IMR-90 (cell line): ENCODE measurements around the gene LANCL1. TPM values are rescaled to one million over a fixed set of nuclear protein-coding genes. Genes with fewer than 3 reads are reported as not detected.

Experiments used
- ATAC-seq: fragments of 200-7000 bp; cut with Tn5 transposase; 2 replicates; pipeline ENCODE4 v1.9.1; 2020; ENCODE audit warnings: low read depth, mild to moderate bottlenecking, moderate library complexity
- BruUV-seq: library from RNA; stranded (reverse); fragments of 400-500 nt; replicated peaks from 2 replicates; lab custom pipeline; 2021; lab: Mats Ljungman, UMichigan
- CTCF ChIA-PET: fragments of 300-600 bp; formaldehyde crosslinking; extraction: SDS; loops from one replicate; lab custom pipeline; 2021; ENCODE audit warnings: antibody characterized with exemption; lab: Yijun Ruan, JAX
- POLR2A ChIA-PET: fragments of 300-600 bp; sonication (Branson Sonifier 250); formaldehyde crosslinking; loops from one replicate; lab custom pipeline; 2022; ENCODE audit warnings: antibody characterized with exemption; ENCODE audit not compliant: unreplicated experiment; lab: Charles Lee
- DNase-seq: peaks from one replicate; pipeline ENCODE4 v3.0.0; 2013
- H2AFZ ChIP-seq: replicated peaks from 2 replicates; pipeline ENCODE3; 2013; ENCODE audit warnings: low read length, mild to moderate bottlenecking; ENCODE audit not compliant: poor library complexity
- H2AK5ac ChIP-seq: 2 replicates; pipeline ENCODE4 v1.6.1; 2013; ENCODE audit warnings: low read depth, low read length, inconsistent platforms
- H2AK9ac ChIP-seq: replicated peaks from 2 replicates; pipeline ENCODE3; 2013; ENCODE audit warnings: mild to moderate bottlenecking, low read depth, low read length, moderate library complexity; ENCODE audit not compliant: poor library complexity
- H2BK120ac ChIP-seq: 2 replicates; pipeline ENCODE4 v1.6.1; 2013; ENCODE audit warnings: low read depth, low read length, inconsistent platforms
- H2BK15ac ChIP-seq: 3 replicates; pipeline ENCODE4 v1.6.1; 2013; ENCODE audit warnings: low read depth, low read length, inconsistent platforms
- H2BK20ac ChIP-seq: 2 replicates; pipeline ENCODE4 v1.6.1; 2013; ENCODE audit warnings: low read depth, mild to moderate bottlenecking, inconsistent platforms, low read length, moderate library complexity
- H2BK5ac ChIP-seq: 2 replicates; pipeline ENCODE4 v1.6.1; 2013; ENCODE audit warnings: mild to moderate bottlenecking, low read depth, low read length, inconsistent platforms; ENCODE audit not compliant: poor library complexity, severe bottlenecking
- H3K14ac ChIP-seq: replicated peaks from 2 replicates; pipeline ENCODE4 v1.6.1; 2013; ENCODE audit warnings: low read depth, low read length, inconsistent platforms
- H3K18ac ChIP-seq: 2 replicates; pipeline ENCODE4 v1.6.1; 2013; ENCODE audit warnings: low read depth, low read length, control low read depth
- H3K23ac ChIP-seq: 2 replicates; pipeline ENCODE4 v1.6.1; 2013; ENCODE audit warnings: low read depth, low read length, inconsistent platforms
- H3K27ac ChIP-seq: 2 replicates; pipeline ENCODE4 v1.5.1; 2013; ENCODE audit warnings: mild to moderate bottlenecking, control low read depth, low read length; ENCODE audit not compliant: insufficient read depth
- H3K27me3 ChIP-seq: 2 replicates; pipeline ENCODE4 v1.6.1; 2013; ENCODE audit warnings: low read length; ENCODE audit not compliant: control insufficient read depth, insufficient read depth
- H3K36me3 ChIP-seq: 2 replicates; pipeline ENCODE4 v1.6.1; 2013; ENCODE audit warnings: low read length, mixed read lengths; ENCODE audit not compliant: control insufficient read depth, insufficient read depth
- H3K4ac ChIP-seq: 2 replicates; pipeline ENCODE4 v1.6.1; 2013; ENCODE audit warnings: low read depth, low read length, inconsistent platforms
- H3K4me1 ChIP-seq: 2 replicates; pipeline ENCODE4 v1.6.1; 2013; ENCODE audit warnings: low read length, mixed read lengths; ENCODE audit not compliant: control insufficient read depth, insufficient read depth
- H3K4me2 ChIP-seq: 2 replicates; pipeline ENCODE4 v1.6.1; 2013; ENCODE audit warnings: low read depth, mild to moderate bottlenecking, control low read depth, low read length, moderate library complexity
- H3K4me3 ChIP-seq: 2 replicates; pipeline ENCODE4 v1.5.1; 2013; ENCODE audit warnings: low read depth, mild to moderate bottlenecking, control low read depth, low read length, moderate library complexity; ENCODE audit not compliant: insufficient read depth
- H3K56ac ChIP-seq: 2 replicates; pipeline ENCODE4 v1.6.1; 2013; ENCODE audit warnings: low read length, inconsistent platforms; ENCODE audit not compliant: insufficient read depth; ENCODE audit errors: extremely low read depth
- H3K79me1 ChIP-seq, 2 experiments: 2 replicates each; pipeline ENCODE4 v1.6.1; 2013; ENCODE audit warnings: low read length in 2 of 2, inconsistent platforms in 1 of 2, low read depth in 1 of 2
- H3K9ac ChIP-seq: 2 replicates; pipeline ENCODE4 v1.6.1; 2013; ENCODE audit warnings: low read depth, low read length, control low read depth
- H3K9me1 ChIP-seq: 2 replicates; pipeline ENCODE4 v1.6.1; 2013; ENCODE audit warnings: low read length, inconsistent platforms; ENCODE audit not compliant: insufficient read depth
- H3K9me3 ChIP-seq: 2 replicates; pipeline ENCODE4 v1.6.1; 2013; ENCODE audit warnings: low read length; ENCODE audit not compliant: control insufficient read depth, insufficient read depth
- H4K20me1 ChIP-seq: 2 replicates; pipeline ENCODE4 v1.6.1; 2013; ENCODE audit warnings: low read length, inconsistent platforms; ENCODE audit not compliant: insufficient read depth
- H4K5ac ChIP-seq: 2 replicates; pipeline ENCODE4 v1.6.1; 2013; ENCODE audit warnings: mild to moderate bottlenecking, low read depth, low read length, control low read depth
- H4K8ac ChIP-seq, 2 experiments: 2 replicates each; pipeline ENCODE4 v1.6.1; 2013; ENCODE audit warnings: low read depth in 2 of 2, low read length in 2 of 2, control low read depth in 1 of 2, inconsistent platforms in 1 of 2
- H4K91ac ChIP-seq: 2 replicates; pipeline ENCODE4 v1.6.1; 2013; ENCODE audit warnings: low read depth, low read length, inconsistent platforms; ENCODE audit not compliant: insufficient read depth
- BHLHE40 ChIP-seq: fragments of 150-350 bp; IDR thresholded peaks from 2 replicates; pipeline ENCODE4 v1.6.1; 2016; ENCODE audit warnings: mild to moderate bottlenecking, low read depth, low read length
- CHD1 ChIP-seq: IDR thresholded peaks from 2 replicates; pipeline ENCODE4 v1.6.1; 2012; ENCODE audit warnings: low read depth, low read length, improper control_type of control experiment
- FOS ChIP-seq: fragments of 150-350 bp; IDR thresholded peaks from 2 replicates; pipeline ENCODE4 v1.6.1; 2016; ENCODE audit warnings: low read depth, low read length
- USF2 ChIP-seq: fragments of 150-350 bp; IDR thresholded peaks from 2 replicates; pipeline ENCODE4 v1.6.1; 2017; ENCODE audit warnings: mild to moderate bottlenecking, antibody characterized with exemption, low read length, low read depth
- WGBS, 2 experiments: methylation state at CpG; one replicate each; pipeline versions ENCODE4 v1.1.5 to v1.1.7; 2013; ENCODE audit warnings: missing lambda C conversion rate in 2 of 2; ENCODE audit not compliant: insufficient read length in 1 of 2; ENCODE audit errors: extremely low coverage in 2 of 2; 5-methylcytosine and 5-hydroxymethylcytosine counted together
- dilution Hi-C: fragments of 300-500 bp; cut with HindIII; formaldehyde crosslinking; loops from one replicate; pipeline ENCODE4 v1.14.3; 2018; ENCODE audit warnings: low sequenced_read_pairs; ENCODE audit not compliant: unreplicated experiment
- in situ Hi-C: fragments of 300-500 bp; cut with MboI; formaldehyde crosslinking; loops from 3 replicates; pipeline ENCODE4 v1.14.3; 2019; ENCODE audit warnings: low sequenced_read_pairs, inconsistent platforms, mixed read lengths
- intact Hi-C: fragments of 100-400 bp; cut with micrococcal nuclease; formaldehyde crosslinking; loops from 2 replicates; pipeline ENCODE4 v1.10.0; 2022
- polyA plus RNA-seq, 3 experiments: library from polyadenylated mRNA; depleted of rRNA; stranded (reverse); fragments of >200 nt; gene quantifications; 2 replicates each; pipeline ENCODE4 v1.2.3, GENCODE V29; 2012; ENCODE audit warnings: low replicate concordance in 1 of 3
- total RNA-seq: library from RNA; depleted of rRNA; stranded (reverse); fragments of >200 nt; gene quantifications from 2 replicates; pipeline ENCODE4 v1.2.3, GENCODE V29; 2012

Gene LANCL1
- total and polyA plus RNA-seq, 2 of the 4 experiments (the other 2 are of a cell fraction) = 29.7 to 53.8 TPM

- in situ Hi-C loops = loop anchor here (10.0 kb wide), 1 partner anchor 418 kb away; no protein-coding TSS in a partner anchor
- no peak overlapping the region for H3K27ac ChIP-seq
- H3K9ac ChIP-seq = no peak overlapping the region
- H3K4ac ChIP-seq = no peak overlapping the region
- no peak overlapping the region for H3K18ac ChIP-seq
- CTCF ChIA-PET = interaction anchor here (0.6 kb wide), 1 partner anchor 230 kb away, joined by 3 read pairs; no protein-coding TSS in a partner anchor
- H3K4me3 ChIP-seq = no peak overlapping the region
- no peak overlapping the region for H3K56ac ChIP-seq
- no peak overlapping the region for H2AFZ ChIP-seq
- no peaks in the 10 kb centered on the region for H3K4me1 ChIP-seq
- H2AK9ac ChIP-seq = no peak overlapping the region
- intact Hi-C loops = loop anchor here (10.0 kb wide), 1 partner anchor 1988 kb away; the partner anchor contains the start of gene PTH2R
- no peaks in the 10 kb centered on the region for H3K9me1 ChIP-seq
- H3K23ac ChIP-seq = no peak overlapping the region
- H2BK15ac ChIP-seq = no peak overlapping the region
- no TSS peak for BruUV-seq
- H4K91ac ChIP-seq = no peak overlapping the region
- no peaks in the 10 kb centered on the region for H4K20me1 ChIP-seq
- H3K9me3 ChIP-seq = no peaks in the 10 kb centered on the region
- no peak overlapping the region for H2AK5ac ChIP-seq
- H3K4me2 ChIP-seq = no peak overlapping the region
- POLR2A ChIA-PET = no interaction called here
- no peak overlapping the region for H2BK20ac ChIP-seq
- ATAC-seq (no peak), DNase-seq (no peak)
- no peaks in the 10 kb centered on the region for H3K36me3 ChIP-seq
- dilution Hi-C loops = no loop called here
- no peak overlapping the region for H3K14ac ChIP-seq
- H4K8ac ChIP-seq = no peak overlapping the region
- 40% methylated on average over 1 of the region's 4 CpGs; no CpG with 5 or more reads in 1 of the 2 experiments for WGBS, 2 experiments
- no peaks in the 10 kb centered on the region for H3K27me3 ChIP-seq
- TF ChIP-seq FOS (no peak), BHLHE40 (no peak), USF2 (no peak), CHD1 (no peak)
- no peaks in the 10 kb centered on the region for H3K79me1 ChIP-seq
- no peak overlapping the region for H4K5ac ChIP-seq
- H2BK120ac ChIP-seq = no peak overlapping the region
- H2BK5ac ChIP-seq = no peak overlapping the region
Measured at GRCh38 chr2:210392469-210392881, 84.1 kb downstream of the LANCL1 start.
